IPS DF 6.9 (cell line): ENCODE data around the gene SLC5A8.

Experiments used
- DNase-seq: peaks from one replicate; pipeline ENCODE4 v3.0.0-alpha.2; 2013; ENCODE audit warnings: low read depth, low spot score
- H3K27ac ChIP-seq: one replicate; pipeline ENCODE4 v1.5.1; 2013; ENCODE audit warnings: low read length, control low read depth
- H3K27me3 ChIP-seq: 2 replicates; pipeline ENCODE4 v1.6.1; 2013; ENCODE audit warnings: mild to moderate bottlenecking, low read length; ENCODE audit not compliant: control insufficient read depth, insufficient read depth
- H3K36me3 ChIP-seq: 2 replicates; pipeline ENCODE4 v1.6.1; 2013; ENCODE audit warnings: low read length; ENCODE audit not compliant: control insufficient read depth, insufficient read depth
- H3K4me1 ChIP-seq: 2 replicates; pipeline ENCODE4 v1.6.1; 2013; ENCODE audit warnings: low read length; ENCODE audit not compliant: control insufficient read depth, insufficient read depth
- H3K4me3 ChIP-seq: 2 replicates; pipeline ENCODE4 v1.5.1; 2013; ENCODE audit warnings: mild to moderate bottlenecking, low read length
- H3K9me3 ChIP-seq: 2 replicates; pipeline ENCODE4 v1.6.1; 2013; ENCODE audit warnings: low read length, inconsistent platforms; ENCODE audit not compliant: control insufficient read depth, insufficient read depth
- WGBS: extraction: QIAGEN DNeasy Blood & Tissue Kit; methylation state at CpG from one replicate; pipeline ENCODE4 v1.1.7; 2013; ENCODE audit warnings: mixed read lengths, missing lambda C conversion rate; ENCODE audit not compliant: insufficient read length, insufficient coverage; 5-methylcytosine and 5-hydroxymethylcytosine counted together

Gene SLC5A8

DNA sequence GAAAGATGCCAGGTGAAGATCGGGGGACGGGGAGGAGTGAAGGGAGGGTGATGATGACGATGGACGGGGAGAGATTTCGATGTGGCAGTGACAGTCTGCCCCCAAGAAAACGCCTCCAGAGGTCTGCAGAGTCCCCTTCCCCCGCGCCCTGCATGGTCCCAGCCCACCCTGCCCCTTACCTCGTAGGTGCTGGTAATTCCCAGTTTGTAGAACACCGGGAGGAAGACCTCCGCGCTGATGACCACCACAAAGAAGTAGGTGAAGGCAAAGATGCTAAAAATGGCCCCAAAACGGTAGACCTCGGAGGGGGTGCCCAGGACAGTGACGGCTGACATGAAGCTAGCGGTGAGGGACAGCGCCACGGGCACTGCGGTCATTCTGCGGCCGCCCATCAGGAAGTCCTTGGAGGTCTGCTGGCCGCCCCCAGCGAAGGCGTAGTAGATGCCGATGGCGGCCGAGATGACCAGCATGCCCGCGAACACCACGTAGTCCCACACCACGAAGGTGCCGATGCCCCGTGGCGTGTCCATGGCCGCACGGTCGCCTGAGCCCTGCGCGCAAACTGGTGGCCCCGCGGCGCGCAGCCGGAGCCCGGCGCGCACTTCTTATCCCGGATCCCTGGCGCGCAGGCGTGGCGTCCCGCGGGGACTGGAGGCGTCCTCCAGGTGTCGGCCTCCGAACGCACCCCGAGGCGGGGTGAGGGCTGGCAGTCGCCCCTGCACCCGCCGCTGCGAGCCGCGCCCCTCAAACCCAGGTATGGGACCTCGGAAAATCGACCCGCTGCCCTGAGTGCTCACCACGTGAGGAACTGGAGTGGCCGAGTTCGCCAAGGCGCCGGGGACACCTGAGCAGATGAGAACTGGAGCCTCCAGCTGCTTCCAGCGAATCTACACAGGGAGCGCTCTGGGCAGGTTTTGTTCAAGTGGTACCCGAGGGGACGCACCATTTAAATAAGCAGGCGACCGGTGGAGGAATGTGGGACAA lies at the start of gene SLC5A8:
Gene SLC5A8, minus strand, starts transcription at position 920 of the 984 bp plus-strand sequence. Its CDS starts 390 bp downstream, at position 530.
- WGBS = no CpG with 5 or more reads among the region's 80 CpGs
- Histone ChIP-seq H3K4me1 (no peaks in the 10 kb centered on the region), H3K4me3 (peak within 1 kb of the TSS; percentile 44; the same call in 1 of the 2 replicates), H3K36me3 (no peaks in the 10 kb centered on the region), H3K27me3 (peaks cover 5% of the 10 kb centered on the region; the same call in 1 of the 2 replicates), H3K27ac (no peak within 1 kb of the TSS), H3K9me3 (no peaks in the 10 kb centered on the region)
- no peak for DNase-seq

- Histone ChIP-seq H3K27ac (no peak overlapping the region), H3K27me3 (no peaks in the 10 kb centered on the region), H3K9me3 (no peaks in the 10 kb centered on the region), H3K4me3 (no peak overlapping the region), H3K4me1 (no peaks in the 10 kb centered on the region), H3K36me3 (no peaks in the 10 kb centered on the region)
- no peak for DNase-seq
- no CpG with 5 or more reads among the region's 4 CpGs for WGBS
These were observed 47.3 kb upstream of the SLC5A8 start for GRCh38 chr12:101257357-101257756.

DNA sequence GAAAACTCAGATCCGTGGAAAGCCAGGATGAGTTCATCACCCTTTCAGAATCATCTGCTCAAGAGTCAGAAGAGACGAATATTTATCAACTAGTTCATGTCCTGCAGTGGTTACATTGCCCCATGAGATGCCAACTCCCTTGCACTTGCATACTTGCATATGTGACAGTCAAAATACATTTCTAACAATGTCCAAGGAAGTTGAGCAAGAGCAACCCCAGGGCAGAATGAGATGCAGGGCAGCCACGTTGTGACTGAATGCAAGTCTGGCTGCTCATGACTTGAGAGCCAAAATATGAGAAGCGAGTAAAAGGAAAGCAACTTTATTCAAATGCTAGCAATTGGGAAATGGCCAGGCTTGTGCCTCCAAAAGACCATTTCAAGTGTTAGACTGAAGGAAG lies 46.2 kb upstream of the SLC5A8 start:
- Histone ChIP-seq H3K4me3 (no peak overlapping the region), H3K27me3 (no peaks in the 10 kb centered on the region), H3K9me3 (no peaks in the 10 kb centered on the region), H3K36me3 (no peaks in the 10 kb centered on the region), H3K4me1 (no peaks in the 10 kb centered on the region), H3K27ac (no peak overlapping the region)
- no peak for DNase-seq
- no CpG with 5 or more reads among the region's 4 CpGs for WGBS

GRCh38 chr12:101243616-101244015 lies 33.6 kb upstream of the SLC5A8 start:
- no peaks in the 10 kb centered on the region for H3K36me3 ChIP-seq
- H3K4me3 ChIP-seq = no peak overlapping the region
- no CpG with 5 or more reads among the region's 2 CpGs for WGBS
- no peaks in the 10 kb centered on the region for H3K4me1 ChIP-seq
- H3K27me3 ChIP-seq = no peaks in the 10 kb centered on the region
- no peaks in the 10 kb centered on the region for H3K9me3 ChIP-seq
- no peak for DNase-seq
- no peak overlapping the region for H3K27ac ChIP-seq

- H3K4me3 ChIP-seq = no peak overlapping the region
- H3K4me1 ChIP-seq = no peaks in the 10 kb centered on the region
- no CpG with 5 or more reads among the region's 2 CpGs for WGBS
These were observed 33.0 kb upstream of the SLC5A8 start for GRCh38 chr12:101243074-101243473.

GRCh38 chr12:101238800-101239329 lies 28.8 kb upstream of the SLC5A8 start:
- no peaks in the 10 kb centered on the region for H3K36me3 ChIP-seq
- DNase-seq = no peak
- no peak overlapping the region for H3K4me3 ChIP-seq
- H3K27me3 ChIP-seq = no peaks in the 10 kb centered on the region
- no peaks in the 10 kb centered on the region for H3K9me3 ChIP-seq
- no CpG with 5 or more reads among the region's 6 CpGs for WGBS
- H3K4me1 ChIP-seq = no peaks in the 10 kb centered on the region
- no peak overlapping the region for H3K27ac ChIP-seq

More at GRCh38 chr12:101243074-101243473, 33.0 kb upstream of the SLC5A8 start:
- H3K9me3 ChIP-seq = no peaks in the 10 kb centered on the region
- no peaks in the 10 kb centered on the region for H3K36me3 ChIP-seq
- H3K27me3 ChIP-seq = no peaks in the 10 kb centered on the region
- no peak for DNase-seq
- H3K27ac ChIP-seq = no peak overlapping the region

DNA sequence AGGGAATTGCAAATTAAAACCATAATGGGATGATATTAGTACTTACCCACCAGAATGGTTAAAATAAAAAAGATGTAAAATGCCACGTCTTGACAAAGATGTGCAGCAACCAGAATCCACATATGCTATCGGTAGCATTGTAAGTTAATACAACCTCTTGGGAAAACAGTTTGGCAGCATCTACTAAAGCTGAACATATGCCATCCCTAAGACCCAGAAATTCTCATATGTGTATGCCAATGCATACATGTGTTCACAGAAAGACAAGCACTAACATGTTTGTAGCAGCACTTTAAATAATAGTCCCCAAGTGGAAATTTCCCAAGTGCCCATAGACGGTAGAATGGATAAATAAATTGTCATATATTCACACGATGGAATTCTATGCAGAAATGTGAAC lies 28.3 kb upstream of the SLC5A8 start:
- no peak for DNase-seq
- Histone ChIP-seq H3K4me3 (no peak overlapping the region), H3K9me3 (no peaks in the 10 kb centered on the region), H3K4me1 (no peaks in the 10 kb centered on the region), H3K27me3 (no peaks in the 10 kb centered on the region), H3K36me3 (no peaks in the 10 kb centered on the region), H3K27ac (no peak overlapping the region)
- no CpG with 5 or more reads among the region's 4 CpGs for WGBS

DNA sequence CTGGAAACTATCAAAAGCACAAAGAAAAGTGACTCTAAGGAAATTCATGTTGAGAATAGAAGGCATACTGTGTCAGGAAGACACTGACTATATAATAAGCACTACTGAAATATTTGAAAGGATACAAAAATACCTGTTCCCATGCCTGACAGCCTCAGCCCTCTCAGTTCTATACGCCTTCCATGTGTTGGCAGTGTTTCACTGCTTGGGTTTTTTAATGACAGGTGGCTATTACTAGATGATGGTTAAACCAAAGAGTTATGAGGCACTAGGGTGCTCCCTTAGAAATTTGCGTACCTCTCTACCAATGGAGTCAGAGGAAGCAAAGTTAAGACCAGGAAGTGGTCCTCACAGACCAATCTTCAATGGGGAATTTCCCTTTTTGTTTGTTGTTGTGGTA lies 25.6 kb upstream of the SLC5A8 start:
- no peaks in the 10 kb centered on the region for H3K27me3 ChIP-seq
- no peaks in the 10 kb centered on the region for H3K9me3 ChIP-seq
- no peak for DNase-seq
- no peaks in the 10 kb centered on the region for H3K36me3 ChIP-seq
- H3K4me1 ChIP-seq = no peaks in the 10 kb centered on the region
- H3K4me3 ChIP-seq = no peak overlapping the region
- H3K27ac ChIP-seq = no peak overlapping the region
- WGBS = no CpG with 5 or more reads among the region's 2 CpGs

GRCh38 chr12:101231636-101232035 lies 21.6 kb upstream of the SLC5A8 start:
- no peak for DNase-seq

GRCh38 chr12:101230547-101230946 lies 20.5 kb upstream of the SLC5A8 start:
- no peak overlapping the region for H3K27ac ChIP-seq
- no peak overlapping the region for H3K4me3 ChIP-seq
- no CpG with 5 or more reads among the region's 5 CpGs for WGBS
- no peak for DNase-seq
- no peaks in the 10 kb centered on the region for H3K36me3 ChIP-seq
- no peaks in the 10 kb centered on the region for H3K9me3 ChIP-seq
- H3K4me1 ChIP-seq = no peaks in the 10 kb centered on the region
- H3K27me3 ChIP-seq = no peaks in the 10 kb centered on the region

More at GRCh38 chr12:101231636-101232035, 21.6 kb upstream of the SLC5A8 start:
- whole genome bisulfite sequencing = no CpG with 5 or more reads among the region's 4 CpGs
- no peaks in the 10 kb centered on the region for H3K9me3 ChIP-seq
- no peaks in the 10 kb centered on the region for H3K27me3 ChIP-seq
- H3K27ac ChIP-seq = no peak overlapping the region
- no peaks in the 10 kb centered on the region for H3K36me3 ChIP-seq
- no peaks in the 10 kb centered on the region for H3K4me1 ChIP-seq
- H3K4me3 ChIP-seq = no peak overlapping the region
